HG02763 (cell line): ENCODE data around the gene P2RY11.

Experiments
- ATAC-seq: cut with Tn5 transposase; IDR thresholded peaks from one replicate; pipeline ENCODE4 v1.9.1; 2021; ENCODE audit warnings: mild to moderate bottlenecking, moderate library complexity; ENCODE audit not compliant: unreplicated experiment

The P2RY11 gene

DNA sequence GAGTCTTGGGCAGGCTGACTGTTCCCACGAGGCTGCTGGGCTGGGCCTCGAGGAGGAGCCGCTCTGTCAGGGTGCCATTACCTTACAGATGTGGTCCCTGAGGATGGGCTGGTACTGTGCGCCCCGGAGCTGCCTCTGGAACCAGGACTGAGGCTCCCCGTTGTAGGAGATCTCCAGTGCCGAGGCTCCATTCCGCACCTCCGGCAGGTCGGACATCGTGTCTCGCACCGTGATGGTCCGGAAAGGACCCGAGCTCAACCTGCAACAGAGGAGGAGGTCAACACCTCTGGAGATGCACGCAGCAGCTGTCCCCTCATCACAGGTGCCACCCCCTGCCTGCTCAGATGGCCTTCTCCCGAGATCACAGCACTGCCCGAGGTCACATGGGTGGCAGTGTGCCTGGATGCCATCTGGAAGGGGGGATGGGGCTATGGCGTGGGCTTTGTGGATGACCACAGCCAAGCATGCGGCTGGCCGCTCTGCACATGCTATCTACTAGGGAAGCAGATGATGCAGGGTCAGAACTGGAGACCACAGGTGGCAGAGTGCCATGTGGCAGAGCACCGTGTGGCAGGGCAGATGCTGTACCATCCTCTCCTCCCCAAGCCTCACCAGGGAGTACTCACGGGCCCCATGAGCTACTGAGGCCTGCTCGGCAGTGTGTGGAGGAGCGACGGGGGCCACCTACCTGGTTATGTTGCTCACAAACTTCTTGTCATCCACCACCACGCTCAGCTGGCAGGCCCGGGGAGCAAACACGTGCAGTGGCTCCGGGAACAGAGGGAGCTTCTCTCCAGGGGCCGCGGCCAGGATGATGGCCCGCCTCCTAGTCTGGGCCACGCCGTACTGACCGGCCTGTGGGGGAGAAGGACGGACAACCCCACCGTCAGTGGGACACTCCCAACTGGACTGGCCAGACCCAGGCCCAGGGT is 26.5 kb downstream of the P2RY11 start:
- no peak for ATAC-seq

DNA sequence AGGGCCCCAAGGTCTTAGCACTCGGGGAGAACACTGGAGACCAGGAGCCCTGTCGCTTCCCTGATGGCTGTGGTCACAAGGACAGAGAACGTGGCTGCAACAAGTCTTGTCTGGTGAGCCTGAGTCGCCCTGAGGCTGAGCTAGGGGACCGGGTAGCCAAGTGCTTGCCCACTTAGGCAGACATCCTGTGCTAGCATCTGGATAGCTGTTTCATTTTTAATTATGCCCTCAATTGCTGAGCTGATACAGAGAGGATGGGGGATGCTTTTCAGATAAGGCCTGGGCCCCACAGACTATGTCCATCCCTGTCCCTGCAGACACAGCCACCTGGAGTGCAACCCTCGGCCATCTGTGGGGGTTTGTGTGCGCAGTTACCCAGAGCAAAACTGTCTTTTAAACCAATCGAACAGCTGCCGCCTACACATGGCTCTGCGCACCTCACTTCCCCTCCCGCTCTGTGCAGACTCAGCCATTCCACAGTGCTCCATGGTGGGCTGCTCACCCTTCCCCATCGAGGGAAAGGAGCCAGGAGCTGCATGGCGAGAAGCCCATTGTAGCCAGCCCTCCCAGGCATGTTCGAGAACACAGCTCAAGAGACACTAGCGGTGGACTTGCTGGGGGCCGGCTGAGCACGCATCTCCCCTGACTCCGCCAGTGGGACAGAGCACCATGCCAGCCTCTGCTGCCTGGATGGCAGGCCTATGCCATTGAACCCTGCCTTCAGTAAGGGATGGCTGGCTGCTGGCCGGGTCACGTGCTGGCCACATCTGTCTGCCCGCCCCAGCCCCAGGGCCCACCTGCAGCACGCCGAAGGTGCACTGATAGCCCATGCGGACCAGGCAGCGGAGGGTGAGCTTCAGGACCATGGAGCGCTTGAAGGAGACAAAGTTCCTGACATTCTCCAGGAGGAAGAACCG is 27.6 kb downstream of the P2RY11 start:
- ATAC-seq, result no peak

DNA sequence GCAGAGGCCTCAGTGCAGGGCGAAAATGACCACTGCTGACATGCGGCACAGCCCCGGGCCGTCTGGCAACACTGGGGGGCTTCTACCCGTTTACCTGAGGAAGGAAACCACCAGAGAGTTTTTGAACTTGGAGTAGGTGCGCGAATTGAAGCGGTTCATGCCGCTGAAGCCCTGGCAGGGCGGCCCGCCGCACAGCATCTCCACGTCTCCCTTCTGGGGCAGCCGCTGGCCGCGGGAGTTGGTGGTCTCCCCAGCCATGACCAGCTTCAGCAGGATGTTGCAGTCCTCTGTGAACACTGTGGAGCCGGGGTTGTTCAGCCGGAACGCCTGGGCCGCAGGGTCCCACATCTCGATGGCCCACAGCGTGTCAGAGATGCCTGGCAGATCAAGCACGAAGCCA is 28.5 kb downstream of the P2RY11 start:
- no peak for ATAC-seq

DNA sequence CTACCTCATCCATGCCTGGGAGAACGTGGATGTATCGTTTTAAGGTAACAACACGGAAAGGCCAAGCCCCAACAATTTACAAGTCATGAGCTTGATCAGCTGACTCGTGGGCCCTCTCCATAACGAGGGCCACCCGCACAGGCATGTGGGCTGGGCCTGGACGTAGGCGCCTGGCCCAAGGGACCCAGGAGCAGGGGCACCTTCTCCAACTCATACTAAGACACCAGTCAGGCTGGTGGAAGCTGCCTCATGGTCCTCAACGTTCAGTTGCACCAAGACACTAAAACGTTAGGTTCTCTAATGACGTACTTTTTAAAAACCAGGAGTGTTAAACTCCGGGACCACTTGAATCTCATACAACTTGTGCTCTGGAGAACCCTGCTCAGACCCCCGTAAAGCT is 30.0 kb downstream of the P2RY11 start:
- no peak for ATAC-seq

GRCh38 chr19:10141973-10142372 is 30.5 kb downstream of the P2RY11 start:
- ATAC-seq, result no peak

DNA sequence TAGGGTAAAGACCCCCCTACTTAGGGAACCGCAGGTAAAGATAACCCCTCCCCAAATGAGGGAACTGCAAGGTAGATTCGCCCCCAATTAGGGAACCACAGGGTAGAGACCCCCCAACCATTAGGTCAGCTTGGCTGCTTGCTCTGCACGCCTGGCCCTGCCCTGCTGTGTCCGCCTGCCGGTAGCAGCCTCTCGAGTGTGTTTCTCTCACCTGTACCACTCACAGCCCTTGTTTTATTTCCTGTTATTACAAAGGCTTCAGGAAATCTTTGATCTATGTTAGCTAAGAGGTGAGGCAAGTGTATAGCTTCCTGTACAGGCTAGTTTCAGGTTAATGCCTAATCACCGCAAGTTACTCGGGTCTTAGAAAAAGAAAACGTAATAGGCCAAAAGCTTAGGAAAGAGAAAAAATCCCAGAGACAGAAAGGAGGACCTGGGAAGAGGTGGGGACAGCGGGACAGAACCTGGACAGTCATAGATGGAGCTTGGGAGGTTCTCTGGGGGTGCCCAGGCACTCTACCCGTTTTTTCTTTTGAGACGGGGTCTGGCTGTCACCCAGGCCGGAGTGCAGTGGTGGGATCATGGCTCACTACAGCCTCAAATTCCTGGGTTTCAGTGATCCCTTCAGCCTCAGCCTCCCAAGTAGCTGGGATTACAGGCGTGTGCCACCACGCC is 31.3 kb downstream of the P2RY11 start:
- ATAC-seq, result no peak

DNA sequence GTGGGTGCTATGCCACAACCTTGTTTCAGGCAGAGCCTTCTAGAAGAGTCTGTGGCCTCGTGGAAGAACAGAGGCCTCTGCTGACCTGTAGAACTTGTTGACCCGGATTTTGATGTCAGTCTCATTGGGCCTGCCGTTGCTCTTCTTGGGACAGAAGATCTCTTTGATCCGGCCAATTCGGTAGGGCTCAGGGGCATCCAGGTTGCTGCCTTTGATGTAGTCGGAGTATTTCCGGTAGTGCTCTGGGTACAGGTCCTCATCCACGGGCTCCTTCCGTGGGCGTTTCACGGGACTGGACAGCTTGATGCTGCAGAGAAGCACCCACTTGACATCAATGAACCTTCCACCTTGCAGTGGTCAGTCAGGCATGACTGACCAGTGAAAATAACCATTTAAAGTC is 32.2 kb downstream of the P2RY11 start:
- no peak for ATAC-seq

- no peak for ATAC-seq
Observed at GRCh38 chr19:10144361-10144760, 32.9 kb downstream of the P2RY11 start.

DNA sequence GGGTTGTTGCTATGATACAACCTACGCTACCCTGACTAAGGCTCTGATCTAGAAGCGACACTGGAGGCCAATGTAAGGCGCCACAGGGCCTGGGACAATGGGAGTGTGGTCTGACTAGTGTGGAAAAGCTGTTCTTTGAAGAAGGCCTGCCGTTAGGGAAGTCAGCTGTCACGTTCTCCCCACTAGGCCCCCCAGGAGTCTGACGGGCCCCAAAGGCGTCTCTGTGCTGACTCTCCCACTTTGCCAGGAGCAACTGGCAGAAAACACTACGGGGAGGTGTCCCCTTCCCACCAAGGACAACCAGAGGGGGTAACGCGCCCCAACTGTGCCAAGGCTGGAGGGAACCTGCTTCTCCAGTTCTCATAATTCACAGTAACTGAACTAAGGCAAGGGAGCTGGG is 33.5 kb downstream of the P2RY11 start:
- ATAC-seq, result no peak

- ATAC-seq, result no peak
Observed at GRCh38 chr19:10146142-10146541, 34.6 kb downstream of the P2RY11 start.

DNA sequence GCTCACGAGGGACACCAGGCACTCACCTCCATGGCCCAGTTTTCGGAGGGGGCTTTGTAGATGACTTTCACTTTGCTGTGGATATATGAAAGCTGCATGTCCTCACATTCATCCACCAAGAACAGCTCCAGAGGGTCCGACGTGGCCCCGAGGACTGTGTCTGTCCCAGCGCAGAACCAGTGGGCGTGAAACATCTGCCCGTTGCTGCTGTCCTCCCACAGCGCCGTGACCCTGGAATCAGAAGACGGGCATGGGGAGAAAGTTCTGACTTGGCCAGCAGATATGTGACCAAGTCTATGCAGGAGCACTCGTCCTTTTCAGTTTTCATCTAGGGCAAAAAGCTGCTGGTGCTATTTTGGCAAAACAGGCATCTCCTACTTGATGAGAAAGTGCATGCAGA is 37.9 kb downstream of the P2RY11 start:
- no peak for ATAC-seq

- ATAC-seq, result no peak
Observed at GRCh38 chr19:10151521-10151920, 40.0 kb downstream of the P2RY11 start.

DNA sequence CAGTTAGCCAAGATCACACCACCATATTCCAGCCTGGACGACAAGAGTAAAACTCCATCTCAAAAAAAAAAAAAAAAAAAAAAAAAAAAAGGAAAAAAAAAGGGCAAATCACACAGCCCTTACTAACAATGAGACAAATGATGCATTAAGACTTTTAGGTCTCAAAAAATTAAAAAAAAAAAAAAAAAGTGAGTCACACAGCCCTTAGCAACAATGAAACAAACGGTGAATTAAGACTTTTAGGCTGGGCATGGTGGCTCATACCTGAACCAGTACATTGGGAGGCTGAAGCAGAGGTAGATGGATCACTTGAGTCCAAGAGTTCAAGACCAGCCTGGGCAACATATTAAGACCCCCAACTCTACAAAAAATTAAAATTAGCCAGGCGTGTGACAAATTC is 40.6 kb downstream of the P2RY11 start:
- no peak for ATAC-seq

DNA sequence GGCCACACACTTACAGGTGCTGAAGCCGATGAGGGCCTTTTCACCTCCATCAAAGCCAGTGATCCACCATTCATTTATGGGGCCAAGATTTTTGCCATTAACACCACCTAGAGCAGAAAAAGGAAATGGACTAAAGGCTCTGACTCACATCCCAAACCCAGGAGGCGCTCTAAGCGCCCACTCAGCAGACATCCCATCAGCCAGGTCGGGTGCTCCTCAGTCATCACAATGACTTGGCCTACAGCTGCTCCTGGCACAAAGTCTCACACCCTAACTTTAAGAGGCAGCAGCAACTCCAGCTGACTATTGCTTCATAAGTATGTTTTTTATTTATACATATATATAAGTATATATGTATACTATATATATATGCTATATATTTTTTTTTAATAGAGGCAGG is 44.3 kb downstream of the P2RY11 start:
- no peak for ATAC-seq

GRCh38 chr19:10158071-10158470 is 46.6 kb downstream of the P2RY11 start:
- ATAC-seq, result no peak

- no peak for ATAC-seq
Observed at GRCh38 chr19:10158485-10158884, 47.0 kb downstream of the P2RY11 start.

GRCh38 chr19:10159610-10160009 is 48.1 kb downstream of the P2RY11 start:
- ATAC-seq, result no peak

- ATAC-seq, result no peak
Observed at GRCh38 chr19:10163536-10163935, 52.0 kb downstream of the P2RY11 start.
